HepG2 (cell line): ENCODE data around the gene DSTN. TPM values are rescaled to one million over a fixed set of nuclear protein-coding genes. Genes with fewer than 3 reads are reported as not detected.

Source experiments
- ASH2L ChIP-seq: fragments of 300-600, 200-600 bp; sonication (generic); IDR thresholded peaks from 2 replicates; pipeline ENCODE4 v1.7.0; 2017; ENCODE audit warnings: low read depth, mild to moderate bottlenecking, moderate library complexity, mixed read lengths, low read length; ENCODE audit not compliant: insufficient read length
- ATAD3A ChIP-seq: sonication (generic); formaldehyde crosslinking; IDR thresholded peaks from 2 replicates; pipeline ENCODE4 v1.4.0; 2020; ENCODE audit warnings: missing genetic modification reagents
- ATF7-NPFF ChIP-seq: sonication (generic); formaldehyde crosslinking; IDR thresholded peaks from 2 replicates; pipeline ENCODE4 v1.8.1; 2023; ENCODE audit warnings: mild to moderate bottlenecking, low read depth, missing genetic modification reagents, moderate library complexity
- BORCS8-MEF2B ChIP-seq: sonication (generic); formaldehyde crosslinking; IDR thresholded peaks from 2 replicates; pipeline ENCODE4 v1.8.0; 2022; ENCODE audit warnings: mild to moderate bottlenecking, missing genetic modification reagents
- CAMTA2 ChIP-seq: sonication (generic); formaldehyde crosslinking; IDR thresholded peaks from 2 replicates; pipeline ENCODE4 v1.4.0; 2020; ENCODE audit warnings: mild to moderate bottlenecking, missing genetic modification reagents, borderline replicate concordance
- CCAR2 ChIP-seq: fragments of 200-400 bp; formaldehyde crosslinking; optimal IDR thresholded peaks from 2 replicates; pipeline ENCODE3; 2018; ENCODE audit warnings: low read depth, mild to moderate bottlenecking, low read length, moderate library complexity
- HDAC6 ChIP-seq: fragments of 200-600 bp; sonication (generic); IDR thresholded peaks from 2 replicates; pipeline ENCODE4 v1.7.0; 2017; ENCODE audit warnings: mild to moderate bottlenecking, antibody characterized with exemption, low read length, low read depth
- KMT2A ChIP-seq: sonication (generic); formaldehyde crosslinking; IDR thresholded peaks from 2 replicates; pipeline ENCODE4 v1.4.0; 2020; ENCODE audit warnings: missing genetic modification reagents
- MYC ChIP-seq: sonication (generic); formaldehyde crosslinking; IDR thresholded peaks from 2 replicates; pipeline ENCODE4 v1.9.0; 2021; ENCODE audit warnings: missing genetic modification reagents, borderline replicate concordance
- NR1H2 ChIP-seq: sonication (generic); formaldehyde crosslinking; IDR thresholded peaks from 2 replicates; pipeline ENCODE4 v1.8.1; 2022; ENCODE audit warnings: low read depth, missing genetic modification reagents, borderline replicate concordance
- PCBP1 ChIP-seq: fragments of 200-400 bp; formaldehyde crosslinking; IDR thresholded peaks from 2 replicates; pipeline ENCODE4 v1.6.1; 2017; ENCODE audit warnings: mild to moderate bottlenecking, low read depth, low read length, borderline replicate concordance
- RNF2 ChIP-seq: fragments of 450-650 bp; conservative IDR thresholded peaks from 2 replicates; pipeline ENCODE4 v1.6.1; 2016; ENCODE audit warnings: low read depth
- SAP130 ChIP-seq: IDR thresholded peaks from 2 replicates; pipeline ENCODE4 v1.6.1; 2016; ENCODE audit warnings: low read depth
- XBP1 ChIP-seq: sonication (generic); formaldehyde crosslinking; IDR thresholded peaks from 2 replicates; pipeline ENCODE4 v1.5.0; 2020; ENCODE audit warnings: missing genetic modification reagents
- ZFYVE20 ChIP-seq: sonication (generic); formaldehyde crosslinking; IDR thresholded peaks from 2 replicates; pipeline ENCODE4 v1.8.0; 2023; ENCODE audit warnings: low read depth, mild to moderate bottlenecking, moderate library complexity, missing genetic modification reagents, borderline replicate concordance
- ZNF160 ChIP-seq: sonication (generic); formaldehyde crosslinking; IDR thresholded peaks from 2 replicates; pipeline ENCODE4 v1.8.0; 2022; ENCODE audit warnings: mild to moderate bottlenecking, inconsistent platforms, missing genetic modification reagents
- ZNF296 ChIP-seq: sonication (generic); formaldehyde crosslinking; conservative IDR thresholded peaks from 2 replicates; pipeline ENCODE4 v1.5.0; 2020; ENCODE audit warnings: mild to moderate bottlenecking, missing genetic modification reagents
- ZNF333 ChIP-seq: sonication (generic); formaldehyde crosslinking; IDR thresholded peaks from 2 replicates; pipeline ENCODE4 v1.4.0; 2020; ENCODE audit warnings: mild to moderate bottlenecking, missing genetic modification reagents, borderline replicate concordance
- ZNF468 ChIP-seq: sonication (generic); formaldehyde crosslinking; IDR thresholded peaks from 2 replicates; pipeline ENCODE4 v1.8.0; 2022; ENCODE audit warnings: mild to moderate bottlenecking, moderate library complexity, missing genetic modification reagents
- ZNF614 ChIP-seq: IDR thresholded peaks from 2 replicates; pipeline ENCODE4 v1.6.1; 2018; ENCODE audit warnings: missing biosample characterization, missing genetic modification reagents, inconsistent platforms, borderline replicate concordance
- ZNF75D ChIP-seq: sonication (generic); formaldehyde crosslinking; IDR thresholded peaks from 2 replicates; pipeline ENCODE4 v1.8.1; 2023; ENCODE audit warnings: missing genetic modification reagents, mild to moderate bottlenecking, borderline replicate concordance
- ZSCAN25 ChIP-seq: sonication (generic); formaldehyde crosslinking; IDR thresholded peaks from 2 replicates; pipeline ENCODE4 v1.8.0; 2022; ENCODE audit warnings: mild to moderate bottlenecking, missing genetic modification reagents
- ZZZ3 ChIP-seq: sonication (generic); formaldehyde crosslinking; IDR thresholded peaks from 2 replicates; pipeline ENCODE4 v1.4.0; 2020; ENCODE audit warnings: missing genetic modification reagents, mild to moderate bottlenecking, borderline replicate concordance
- polyA plus RNA-seq, 8 experiments: library from polyadenylated mRNA; depleted of rRNA in 3 of 8; stranded (reverse) in 7 of 8; unstranded in 1 of 8; fragments of >200 nt; fragmentation: Illumina TruSeq in 4 of 8; extraction: Trizol in 4 of 8; gene quantifications; 2 replicates each; pipeline versions ENCODE4 v1.2.1 to v1.2.3, GENCODE V29; 2011 to 2016; ENCODE audit warnings: low read depth in 4 of 8, missing spikeins in 1 of 8, mixed read lengths in 1 of 8; ENCODE audit not compliant: insufficient read depth in 1 of 8
- total RNA-seq, 5 experiments: library from RNA; depleted of rRNA; stranded (reverse); fragments of >200 nt; fragmentation: Illumina TruSeq; extraction: Trizol; gene quantifications; 2 replicates each; pipeline ENCODE4 v1.2.3, GENCODE V29; 2016; ENCODE audit warnings: low read depth in 1 of 5
- TF ChIP-seq, protein P1 (sequence below): sonication (generic); formaldehyde crosslinking; conservative IDR thresholded peaks from 2 replicates; pipeline ENCODE4 v1.8.0; 2022; ENCODE audit warnings: missing genetic modification reagents
- TF ChIP-seq, protein P2 (sequence below): sonication (generic); formaldehyde crosslinking; conservative IDR thresholded peaks from 2 replicates; pipeline ENCODE4 v1.8.0; 2022; ENCODE audit warnings: mild to moderate bottlenecking, moderate library complexity, missing genetic modification reagents
- TF ChIP-seq, protein P3 (sequence below): fragments of 450-650 bp; IDR thresholded peaks from 2 replicates; pipeline ENCODE4 v1.6.1; 2016

The DSTN gene
- total and polyA plus RNA-seq, 2 of the 13 experiments (the other 11 are each of a cell fraction or from before 2014, with no cell fraction given), result 27.6 to 106 TPM

DNA sequence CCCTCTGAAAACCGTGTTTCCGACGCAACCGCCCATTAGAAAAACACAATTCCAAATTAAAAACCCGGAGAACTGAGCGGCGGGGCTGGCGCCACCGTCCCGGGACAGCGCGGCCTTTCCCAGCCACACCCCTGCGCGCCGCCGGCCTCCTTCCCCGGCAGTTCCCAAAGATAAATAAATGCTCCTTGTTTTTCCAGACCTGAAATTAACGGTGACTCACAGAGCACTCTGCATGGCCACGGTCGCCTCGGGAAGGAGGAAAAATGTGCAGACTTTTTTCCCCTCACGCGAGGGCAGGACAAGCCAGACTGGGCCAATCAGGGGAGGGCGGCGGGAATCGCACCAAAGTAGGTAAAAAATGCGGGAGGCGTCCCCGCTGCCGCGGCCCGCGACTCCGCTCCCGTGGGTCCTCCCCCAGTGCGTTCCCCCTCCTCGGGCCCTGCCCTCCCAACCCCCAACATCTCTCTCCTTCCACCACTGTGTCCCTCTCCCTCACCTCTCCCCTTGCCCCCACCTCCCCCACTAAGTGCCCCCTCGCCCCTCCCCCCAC, 828 bp upstream of the DSTN start (continued):
- no peak for TF ChIP-seq ZFYVE20
- TF ChIP-seq ZNF296 (CRISPR knock-in tag), result no peak
- TF ChIP-seq CCAR2, result no peak
- peak; percentile 98 for TF ChIP-seq PCBP1
- TF ChIP-seq ZNF468, result no peak
- no peak for TF ChIP-seq ZNF75D (CRISPR knock-in tag)
- peak; percentile 23; the same call in 1 of the 2 replicates for TF ChIP-seq BORCS8-MEF2B (CRISPR knock-in tag)
- TF ChIP-seq XBP1 (CRISPR knock-in tag), result no peak
- no peak for TF ChIP-seq HDAC6
- peak; percentile 93 for TF ChIP-seq ZSCAN25 (CRISPR knock-in tag)
- TF ChIP-seq, protein P1, sequence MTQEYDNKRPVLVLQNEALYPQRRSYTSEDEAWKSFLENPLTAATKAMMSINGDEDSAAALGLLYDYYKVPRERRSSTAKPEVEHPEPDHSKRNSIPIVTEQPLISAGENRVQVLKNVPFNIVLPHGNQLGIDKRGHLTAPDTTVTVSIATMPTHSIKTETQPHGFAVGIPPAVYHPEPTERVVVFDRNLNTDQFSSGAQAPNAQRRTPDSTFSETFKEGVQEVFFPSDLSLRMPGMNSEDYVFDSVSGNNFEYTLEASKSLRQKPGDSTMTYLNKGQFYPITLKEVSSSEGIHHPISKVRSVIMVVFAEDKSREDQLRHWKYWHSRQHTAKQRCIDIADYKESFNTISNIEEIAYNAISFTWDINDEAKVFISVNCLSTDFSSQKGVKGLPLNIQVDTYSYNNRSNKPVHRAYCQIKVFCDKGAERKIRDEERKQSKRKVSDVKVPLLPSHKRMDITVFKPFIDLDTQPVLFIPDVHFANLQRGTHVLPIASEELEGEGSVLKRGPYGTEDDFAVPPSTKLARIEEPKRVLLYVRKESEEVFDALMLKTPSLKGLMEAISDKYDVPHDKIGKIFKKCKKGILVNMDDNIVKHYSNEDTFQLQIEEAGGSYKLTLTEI, result no peak
- TF ChIP-seq, protein P2, sequence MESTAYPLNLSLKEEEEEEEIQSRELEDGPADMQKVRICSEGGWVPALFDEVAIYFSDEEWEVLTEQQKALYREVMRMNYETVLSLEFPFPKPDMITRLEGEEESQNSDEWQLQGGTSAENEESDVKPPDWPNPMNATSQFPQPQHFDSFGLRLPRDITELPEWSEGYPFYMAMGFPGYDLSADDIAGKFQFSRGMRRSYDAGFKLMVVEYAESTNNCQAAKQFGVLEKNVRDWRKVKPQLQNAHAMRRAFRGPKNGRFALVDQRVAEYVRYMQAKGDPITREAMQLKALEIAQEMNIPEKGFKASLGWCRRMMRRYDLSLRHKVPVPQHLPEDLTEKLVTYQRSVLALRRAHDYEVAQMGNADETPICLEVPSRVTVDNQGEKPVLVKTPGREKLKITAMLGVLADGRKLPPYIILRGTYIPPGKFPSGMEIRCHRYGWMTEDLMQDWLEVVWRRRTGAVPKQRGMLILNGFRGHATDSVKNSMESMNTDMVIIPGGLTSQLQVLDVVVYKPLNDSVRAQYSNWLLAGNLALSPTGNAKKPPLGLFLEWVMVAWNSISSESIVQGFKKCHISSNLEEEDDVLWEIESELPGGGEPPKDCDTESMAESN (CRISPR knock-in tag), result no peak
- peak; percentile 74 for TF ChIP-seq KMT2A
- TF ChIP-seq SAP130 (CRISPR knock-in tag), result peak; percentile 81
- TF ChIP-seq ATF7-NPFF (CRISPR knock-in tag), result no peak
- no peak for TF ChIP-seq ZNF333 (CRISPR knock-in tag)
- no peak for TF ChIP-seq CAMTA2 (CRISPR knock-in tag)
- peak; percentile 59; the same call in 1 of the 2 replicates for TF ChIP-seq RNF2
- no peak for TF ChIP-seq ZNF160
- TF ChIP-seq, protein P3, sequence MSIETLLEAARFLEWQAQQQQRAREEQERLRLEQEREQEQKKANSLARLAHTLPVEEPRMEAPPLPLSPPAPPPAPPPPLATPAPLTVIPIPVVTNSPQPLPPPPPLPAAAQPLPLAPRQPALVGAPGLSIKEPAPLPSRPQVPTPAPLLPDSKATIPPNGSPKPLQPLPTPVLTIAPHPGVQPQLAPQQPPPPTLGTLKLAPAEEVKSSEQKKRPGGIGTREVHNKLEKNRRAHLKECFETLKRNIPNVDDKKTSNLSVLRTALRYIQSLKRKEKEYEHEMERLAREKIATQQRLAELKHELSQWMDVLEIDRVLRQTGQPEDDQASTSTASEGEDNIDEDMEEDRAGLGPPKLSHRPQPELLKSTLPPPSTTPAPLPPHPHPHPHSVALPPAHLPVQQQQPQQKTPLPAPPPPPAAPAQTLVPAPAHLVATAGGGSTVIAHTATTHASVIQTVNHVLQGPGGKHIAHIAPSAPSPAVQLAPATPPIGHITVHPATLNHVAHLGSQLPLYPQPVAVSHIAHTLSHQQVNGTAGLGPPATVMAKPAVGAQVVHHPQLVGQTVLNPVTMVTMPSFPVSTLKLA, result 0 out of 2 replicates have a peak, but pooled peaks have one; percentile 15
- no peak for TF ChIP-seq ZZZ3
- 0 out of 2 replicates have a peak, but pooled peaks have one; percentile 28 for TF ChIP-seq MYC (CRISPR knock-in tag)
- TF ChIP-seq NR1H2, result no peak
- TF ChIP-seq ASH2L, result no peak
- TF ChIP-seq ZNF614 (CRISPR knock-in tag), result peak; percentile 41; the same call in 1 of the 2 replicates
- TF ChIP-seq ATAD3A (CRISPR knock-in tag), result no peak
